ENCODE results near the gene CAGE1.
A peak's percentile ranks its signal among the peaks of the same experiment; 100 is the strongest.
"Not testable (repeated sequence)": the region's sequence is repeated elsewhere in the genome, so short reads cannot be mapped to it uniquely, and the experiment has no call there.

Gene CAGE1

GRCh38 chr6:7406743-7407142 is 17.2 kb upstream of the CAGE1 start:
- no peak for DNase-seq

DNA sequence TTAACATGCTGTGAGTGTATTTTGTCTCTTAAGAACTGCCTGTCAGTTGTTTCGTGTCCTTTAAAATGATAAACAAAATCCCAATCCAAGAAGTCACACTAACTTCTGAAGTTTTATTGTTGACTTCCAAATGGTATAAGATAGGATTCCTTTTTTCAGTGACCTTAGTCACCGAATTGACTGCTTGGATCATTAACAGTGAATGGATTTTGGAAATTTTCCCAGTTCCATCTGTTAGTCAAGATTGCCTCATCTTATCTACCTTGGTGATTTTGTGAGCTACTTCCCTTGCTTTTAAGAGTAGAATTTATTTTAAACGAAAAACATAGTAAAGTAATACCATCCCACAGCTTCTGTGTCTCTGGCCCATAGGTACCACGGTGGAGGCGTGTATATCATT is 15.0 kb upstream of the CAGE1 start:
- DNase-seq: no peak

- DNase-seq: no peak
These were observed 13.2 kb upstream of the CAGE1 start for GRCh38 chr6:7402716-7403115.

GRCh38 chr6:7401075-7401474 is 11.5 kb upstream of the CAGE1 start:
- DNase-seq: no peak

DNA sequence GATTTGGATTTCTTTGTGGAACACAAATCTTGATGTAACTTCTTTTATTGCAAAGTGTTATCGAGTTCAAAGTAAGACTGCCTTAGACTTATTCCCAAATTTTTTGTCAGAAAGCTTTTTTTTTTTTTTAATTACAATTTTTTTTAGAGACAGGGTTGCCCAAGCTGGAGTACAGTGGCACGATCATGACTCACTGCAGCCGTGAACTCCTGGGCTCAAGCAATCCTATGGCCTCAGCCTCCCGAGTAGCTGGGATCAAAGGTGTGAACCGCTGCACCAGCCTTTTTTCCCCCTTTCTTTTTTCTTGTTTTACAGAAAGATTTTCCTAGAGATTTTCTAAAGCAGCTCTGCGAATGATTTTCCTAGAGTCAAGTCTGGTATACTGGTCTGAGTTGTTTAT is 2.9 kb upstream of the CAGE1 start:
- DNase-seq: no peak

DNA sequence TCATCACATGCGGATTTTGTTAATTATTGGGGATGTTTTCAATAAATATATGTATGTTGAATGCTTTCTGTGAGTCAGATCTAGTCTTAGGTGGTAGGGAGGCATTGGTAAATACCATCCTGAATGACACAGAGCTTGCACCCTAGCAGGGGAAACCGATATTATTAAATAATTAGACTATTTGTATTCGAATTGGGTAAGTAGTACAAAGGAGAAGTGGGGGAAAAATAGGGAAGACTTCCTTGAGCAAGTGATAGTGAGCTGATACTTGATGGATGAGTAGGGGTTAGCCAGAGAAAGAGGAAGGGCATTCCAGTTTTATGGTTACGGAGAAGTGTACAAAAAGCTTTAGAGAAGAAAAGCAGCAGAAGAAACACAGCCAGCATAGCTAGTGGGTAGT is 1.6 kb upstream of the CAGE1 start:
- no peak for DNase-seq

- DNase-seq: peak; percentile 70
These were observed 810 bp upstream of the CAGE1 start for GRCh38 chr6:7390226-7390878.

DNA sequence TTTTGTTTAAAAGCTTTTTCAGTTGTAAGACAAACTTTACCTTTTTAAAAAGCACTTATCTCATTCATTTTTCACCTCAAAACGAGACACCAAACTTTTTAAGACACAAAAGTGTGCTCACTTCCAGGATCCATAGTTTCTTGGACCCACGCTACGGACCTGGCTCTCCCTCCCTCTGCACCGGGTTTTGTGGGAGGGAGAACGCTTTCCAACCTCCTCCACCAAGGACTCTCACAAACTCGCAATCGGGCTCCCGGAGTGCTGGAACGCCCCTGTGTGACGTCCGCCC is 436 bp downstream of the CAGE1 start:
- DNase-seq: no peak

GRCh38 chr6:7381092-7381491 is 8.4 kb downstream of the CAGE1 start:
- DNase-seq: no peak

DNA sequence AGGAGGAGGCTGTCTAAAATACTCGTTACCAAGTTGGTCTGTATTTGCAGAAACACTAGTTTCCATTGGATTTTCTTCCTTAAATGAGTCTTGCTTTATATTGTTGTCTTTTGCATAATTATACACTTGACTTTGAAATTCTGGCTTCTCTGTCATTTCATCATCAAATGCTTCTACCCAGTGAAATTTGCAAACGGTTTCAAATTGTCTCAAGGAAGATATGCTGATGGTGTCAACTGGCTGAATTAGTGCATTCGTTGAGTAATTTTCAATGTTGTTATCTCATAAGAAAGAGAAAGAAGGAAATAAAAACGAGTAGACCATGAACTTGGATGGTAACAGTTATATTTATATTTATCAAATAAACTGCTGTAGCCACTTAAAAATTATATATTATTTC is 10.8 kb downstream of the CAGE1 start:
- no peak for DNase-seq

- no peak for DNase-seq
These were observed 11.6 kb downstream of the CAGE1 start for GRCh38 chr6:7377961-7378360.

- DNase-seq: no peak
These were observed 15.8 kb downstream of the CAGE1 start for GRCh38 chr6:7373739-7374138.

DNA sequence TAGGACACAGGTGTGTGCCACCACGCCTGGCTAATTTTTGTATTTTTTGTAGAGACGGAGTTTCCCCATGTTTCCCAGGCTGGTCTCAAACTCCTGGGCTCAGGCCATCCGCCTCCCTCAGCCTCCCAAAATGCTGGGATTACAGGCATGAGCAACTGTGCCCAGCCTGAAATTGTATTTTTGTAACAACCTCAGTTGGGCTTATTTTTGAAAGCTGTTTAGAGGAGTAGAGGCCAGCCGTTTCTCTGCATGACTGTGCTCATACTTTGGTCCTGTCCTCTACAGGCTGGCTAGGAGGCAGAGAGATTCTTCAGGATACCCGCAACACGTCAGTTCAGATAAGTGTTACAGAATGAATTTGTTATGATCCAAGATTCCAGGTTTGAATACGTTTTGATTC is 22.1 kb downstream of the CAGE1 start:
- DNase-seq: no peak

DNA sequence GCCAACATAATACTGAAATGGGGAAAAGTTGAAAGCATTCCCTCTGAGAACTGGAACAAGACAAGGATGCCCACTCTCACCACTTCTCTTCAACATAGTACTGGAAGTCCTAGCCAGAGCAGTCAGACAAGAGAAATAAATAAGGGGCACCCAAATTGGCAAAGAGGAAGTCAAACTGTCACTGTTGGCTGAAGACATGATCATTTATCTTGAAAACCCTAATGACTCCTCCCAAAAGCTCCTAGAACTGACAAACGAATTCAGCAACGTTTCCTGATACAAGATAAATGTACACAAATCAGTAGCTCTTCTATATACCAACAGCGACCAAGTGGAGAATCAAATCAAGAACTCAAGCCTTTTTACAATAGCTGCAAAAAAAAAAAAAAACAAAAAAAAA is 37.6 kb downstream of the CAGE1 start:
- not testable (repeated sequence) for DNase-seq

DNA sequence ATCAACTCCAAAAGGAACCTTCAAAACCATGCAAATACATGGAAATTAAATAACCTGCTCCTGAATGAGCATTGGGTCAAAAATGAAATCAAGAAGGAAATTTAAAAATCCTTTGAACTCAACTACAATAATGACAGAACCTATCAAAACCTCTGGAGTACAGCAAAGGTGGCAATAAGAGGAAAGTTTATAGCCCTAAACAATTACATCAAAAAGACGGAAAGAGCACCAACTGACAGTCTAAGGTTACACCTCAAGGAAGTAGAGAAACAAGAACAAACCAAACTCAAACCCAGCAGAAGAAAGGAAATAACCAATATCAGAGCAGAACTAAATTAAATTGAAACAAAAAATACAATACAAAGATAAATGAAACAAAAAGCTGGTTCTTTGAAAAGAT is 39.0 kb downstream of the CAGE1 start:
- not testable (repeated sequence) for DNase-seq

GRCh38 chr6:7347551-7347997 is 42.0 kb downstream of the CAGE1 start:
- DNase-seq: not testable (repeated sequence)

- DNase-seq: peak; percentile 14
These were observed 44.6 kb downstream of the CAGE1 start for GRCh38 chr6:7344773-7345450.

DNA sequence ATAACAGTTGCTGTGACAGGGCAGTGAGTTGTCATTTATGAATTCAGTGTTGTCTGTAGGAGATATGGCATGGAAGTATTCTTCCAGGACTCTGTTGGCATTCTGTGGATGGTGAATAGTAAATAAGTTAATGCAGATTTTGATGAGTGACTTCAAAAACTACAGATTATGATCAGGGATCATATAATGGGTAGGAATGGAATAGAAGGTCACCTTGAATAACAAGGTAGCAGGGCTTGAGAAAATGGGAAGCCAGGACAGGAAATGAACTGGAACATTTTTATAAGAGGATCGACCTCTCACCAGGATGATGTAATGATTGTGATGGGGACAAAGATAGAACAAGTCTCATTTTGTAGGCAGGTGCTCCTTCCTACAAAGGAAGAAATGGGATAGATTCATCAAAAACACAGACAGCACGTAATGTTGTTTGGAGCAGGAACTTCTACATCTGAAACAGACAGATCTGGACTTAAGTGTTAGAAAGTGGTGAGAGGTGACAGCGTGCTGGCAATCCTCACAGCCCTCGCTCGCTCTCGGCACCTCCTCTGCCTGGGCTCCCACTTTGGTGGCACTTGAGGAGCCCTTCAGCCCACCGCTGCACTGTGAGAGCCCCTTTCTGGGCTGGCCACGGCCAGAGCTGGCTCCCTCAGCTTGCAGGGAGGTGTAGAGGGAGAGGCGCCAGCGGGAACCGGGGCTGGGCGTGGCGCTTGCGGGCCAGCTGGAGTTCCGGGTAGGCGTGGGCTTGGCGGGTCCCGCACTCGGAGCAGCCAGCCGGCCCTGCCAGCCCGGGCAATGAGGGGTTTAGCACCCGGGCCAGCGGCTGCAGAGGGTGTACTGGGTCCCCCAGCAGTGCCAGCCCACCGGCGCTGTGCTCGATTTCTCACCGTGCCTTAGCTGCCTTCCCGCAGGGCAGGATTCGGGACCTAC is 45.7 kb downstream of the CAGE1 start:
- DNase-seq: no peak

- DNase-seq: no peak
These were observed 47.4 kb downstream of the CAGE1 start for GRCh38 chr6:7341989-7342742.

DNA sequence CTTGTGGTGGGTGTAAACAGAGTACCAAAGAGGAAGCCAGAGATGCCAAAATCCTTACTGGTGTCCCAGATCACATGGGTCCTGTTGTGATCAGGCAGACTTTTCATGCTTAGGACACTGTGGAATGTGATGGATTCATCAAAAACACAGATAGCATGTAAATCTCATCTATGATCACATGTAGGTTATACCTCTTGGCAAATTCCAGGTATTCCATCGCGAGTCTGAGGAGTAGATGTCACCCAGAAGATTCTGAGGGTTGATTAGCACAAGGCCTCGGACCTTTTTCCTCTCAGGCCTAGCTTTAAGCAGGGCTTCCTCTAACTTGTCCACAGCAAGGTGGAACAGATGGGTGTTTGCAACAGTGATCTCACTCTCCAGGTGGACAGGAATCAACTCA is 48.3 kb downstream of the CAGE1 start:
- no peak for DNase-seq

DNA sequence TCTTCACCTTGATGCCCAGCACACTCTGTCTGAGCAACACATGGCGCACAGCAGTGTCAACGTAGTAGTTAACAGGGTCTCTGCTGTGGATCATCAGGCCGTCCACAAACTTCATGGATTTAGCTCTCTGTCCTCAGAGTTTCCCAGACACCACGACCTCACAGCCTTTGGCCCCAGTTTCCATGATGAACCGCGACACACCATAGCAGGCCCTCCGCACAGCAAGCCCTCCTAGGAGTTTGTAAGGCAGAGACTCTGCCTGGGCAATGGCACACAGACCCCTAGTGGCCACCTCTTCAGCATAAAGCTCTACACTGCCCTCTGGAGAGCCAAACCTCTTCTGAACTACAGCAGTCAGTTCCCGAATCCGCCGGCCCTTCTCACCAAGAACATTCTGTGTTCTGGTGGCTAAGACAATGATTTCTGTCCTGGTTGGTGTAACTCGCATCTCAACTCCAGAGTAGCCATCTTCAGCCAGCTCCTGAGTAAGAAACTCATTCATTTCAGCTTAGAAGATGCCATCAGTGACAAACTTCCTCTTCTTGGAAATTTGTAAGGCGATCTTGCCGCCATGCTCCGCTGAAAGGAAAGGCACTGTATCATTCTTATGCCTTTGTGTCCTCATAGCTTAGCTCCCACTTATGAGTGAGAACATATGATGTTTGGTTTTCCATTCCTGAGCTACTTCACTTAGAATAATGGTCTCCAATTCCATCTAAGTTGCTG is 50.4 kb downstream of the CAGE1 start:
- not testable (repeated sequence) for DNase-seq

DNA sequence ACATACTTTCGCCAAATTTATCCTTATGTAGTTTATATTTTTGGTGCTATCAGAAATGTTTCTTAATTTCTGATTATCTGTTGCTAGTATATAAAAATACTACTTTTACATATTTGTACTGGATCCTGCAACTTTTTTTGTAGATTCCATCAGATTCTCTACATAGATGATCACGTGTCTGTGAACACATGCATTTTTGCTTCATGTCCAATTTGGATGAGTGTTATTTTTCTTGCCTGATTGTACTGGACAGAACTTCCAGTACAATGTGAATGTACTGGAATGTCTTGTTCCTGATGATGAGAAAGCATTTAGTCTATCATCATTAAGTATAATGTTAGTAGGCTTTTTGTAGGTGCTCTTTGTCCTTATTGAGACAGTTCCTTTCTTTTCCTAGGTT is 51.5 kb downstream of the CAGE1 start:
- DNase-seq: no peak

- no peak for DNase-seq
These were observed 54.0 kb downstream of the CAGE1 start for GRCh38 chr6:7335519-7335918.

Data from CD4-positive, alpha-beta T cell treated with Interleukin-10 for 1 hour (primary cell).